GM18870 (cell line): Measurements from ENCODE around the gene TBC1D22A.
"Not testable (repeated sequence)": the region's sequence is repeated elsewhere in the genome, so short reads cannot be mapped to it uniquely, and the experiment has no call there.

ENCODE experiments used
- ATAC-seq: cut with Tn5 transposase; IDR thresholded peaks from one replicate; pipeline ENCODE4 v1.9.1; 2021; ENCODE audit warnings: moderate library complexity; ENCODE audit not compliant: unreplicated experiment

Gene TBC1D22A

GRCh38 chr22:46770151-46770641 lies 7.7 kb downstream of the TBC1D22A start:
- no peak for ATAC-seq

- ATAC-seq: no peak
Measured at GRCh38 chr22:46770726-46771125, 8.3 kb downstream of the TBC1D22A start.

- no peak for ATAC-seq
Measured at GRCh38 chr22:46773076-46773475, 10.6 kb downstream of the TBC1D22A start.

- ATAC-seq: peak; percentile 54
Measured at GRCh38 chr22:46774253-46774979, 12.0 kb downstream of the TBC1D22A start.

GRCh38 chr22:46774980-46775849 lies 12.8 kb downstream of the TBC1D22A start:
- ATAC-seq: no peak

- no peak for ATAC-seq
Measured at GRCh38 chr22:46775850-46776826, 13.7 kb downstream of the TBC1D22A start.

- no peak for ATAC-seq
Measured at GRCh38 chr22:46776876-46777608, 14.6 kb downstream of the TBC1D22A start.

- ATAC-seq: no peak
Measured at GRCh38 chr22:46777609-46777970, 15.1 kb downstream of the TBC1D22A start.

- ATAC-seq: no peak
Measured at GRCh38 chr22:46779023-46779422, 16.6 kb downstream of the TBC1D22A start.

- no peak for ATAC-seq
Measured at GRCh38 chr22:46779651-46780050, 17.2 kb downstream of the TBC1D22A start.

- ATAC-seq: no peak
Measured at GRCh38 chr22:46780453-46780852, 18.0 kb downstream of the TBC1D22A start.

- no peak for ATAC-seq
Measured at GRCh38 chr22:46781291-46781690, 18.8 kb downstream of the TBC1D22A start.

- ATAC-seq: not testable (repeated sequence)
Measured at GRCh38 chr22:46782200-46782599, 19.8 kb downstream of the TBC1D22A start.

GRCh38 chr22:46783721-46784120 lies 21.3 kb downstream of the TBC1D22A start:
- no peak for ATAC-seq

GRCh38 chr22:46788441-46789172 lies 26.2 kb downstream of the TBC1D22A start:
- no peak for ATAC-seq

- ATAC-seq: no peak
Measured at GRCh38 chr22:46789992-46790391, 27.5 kb downstream of the TBC1D22A start.

GRCh38 chr22:46791201-46791731 lies 28.8 kb downstream of the TBC1D22A start:
- no peak for ATAC-seq

- no peak for ATAC-seq
Measured at GRCh38 chr22:46792061-46792796, 29.8 kb downstream of the TBC1D22A start.
